Astrocyte of the cerebellum (primary cell): Measurements from ENCODE around the gene WDR5.

Experiments used
- DNase-seq: peaks from one replicate; pipeline ENCODE4 v3.0.0-alpha.2; 2011; ENCODE audit warnings: low read depth
- H3K4me3 ChIP-seq: 2 replicates; pipeline ENCODE4 v1.5.1; 2011; ENCODE audit warnings: mild to moderate bottlenecking, low read depth, low read length, moderate library complexity
- in situ Hi-C: cut with HindIII; loops from 2 replicates; pipeline ENCODE4 v1.10.0; 2017; ENCODE audit warnings: low sequenced_read_pairs
- TF ChIP-seq, protein P1 (sequence below): IDR thresholded peaks from 2 replicates; pipeline ENCODE4 v1.5.1; 2012; ENCODE audit warnings: low read length, low read depth, moderate library complexity, mild to moderate bottlenecking; ENCODE audit errors: missing control alignments

WDR5 gene

DNA sequence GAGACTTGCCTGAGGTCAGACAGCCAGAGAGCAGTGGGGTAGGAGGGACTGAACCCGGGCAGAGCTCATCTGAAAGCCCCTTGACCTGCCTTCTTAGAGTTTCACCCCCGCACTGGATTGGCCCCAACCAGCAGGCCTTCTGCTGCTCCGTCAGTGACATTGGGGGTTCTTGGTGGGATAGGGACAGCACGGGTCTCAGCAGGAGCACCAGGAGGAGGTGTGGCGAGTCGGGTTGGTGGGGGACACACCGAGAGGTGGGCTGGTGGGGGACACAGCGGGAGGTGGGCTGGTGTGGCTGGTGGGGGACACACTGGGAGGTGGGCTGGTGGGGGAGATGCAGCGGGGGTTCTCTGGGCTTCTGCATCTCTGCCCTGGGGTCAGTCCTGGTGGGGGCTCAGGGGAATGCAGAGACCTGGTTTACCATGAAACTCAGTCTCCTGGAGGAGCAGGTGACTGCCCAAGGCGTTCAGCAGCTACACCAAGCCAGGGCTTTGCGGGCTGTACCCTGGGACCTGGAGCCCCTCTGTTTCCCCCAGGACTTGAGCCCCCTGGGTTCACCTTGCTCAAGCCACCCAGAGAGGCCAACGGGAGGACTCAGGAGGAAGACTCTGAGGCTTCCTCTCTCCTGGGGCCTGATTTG, 56.5 kb downstream of the WDR5 start:
- TF ChIP-seq, protein P1, sequence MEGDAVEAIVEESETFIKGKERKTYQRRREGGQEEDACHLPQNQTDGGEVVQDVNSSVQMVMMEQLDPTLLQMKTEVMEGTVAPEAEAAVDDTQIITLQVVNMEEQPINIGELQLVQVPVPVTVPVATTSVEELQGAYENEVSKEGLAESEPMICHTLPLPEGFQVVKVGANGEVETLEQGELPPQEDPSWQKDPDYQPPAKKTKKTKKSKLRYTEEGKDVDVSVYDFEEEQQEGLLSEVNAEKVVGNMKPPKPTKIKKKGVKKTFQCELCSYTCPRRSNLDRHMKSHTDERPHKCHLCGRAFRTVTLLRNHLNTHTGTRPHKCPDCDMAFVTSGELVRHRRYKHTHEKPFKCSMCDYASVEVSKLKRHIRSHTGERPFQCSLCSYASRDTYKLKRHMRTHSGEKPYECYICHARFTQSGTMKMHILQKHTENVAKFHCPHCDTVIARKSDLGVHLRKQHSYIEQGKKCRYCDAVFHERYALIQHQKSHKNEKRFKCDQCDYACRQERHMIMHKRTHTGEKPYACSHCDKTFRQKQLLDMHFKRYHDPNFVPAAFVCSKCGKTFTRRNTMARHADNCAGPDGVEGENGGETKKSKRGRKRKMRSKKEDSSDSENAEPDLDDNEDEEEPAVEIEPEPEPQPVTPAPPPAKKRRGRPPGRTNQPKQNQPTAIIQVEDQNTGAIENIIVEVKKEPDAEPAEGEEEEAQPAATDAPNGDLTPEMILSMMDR = no peak
- no peak for DNase-seq
- no peak overlapping the region for H3K4me3 ChIP-seq
- in situ Hi-C loops = no loop called here

DNA sequence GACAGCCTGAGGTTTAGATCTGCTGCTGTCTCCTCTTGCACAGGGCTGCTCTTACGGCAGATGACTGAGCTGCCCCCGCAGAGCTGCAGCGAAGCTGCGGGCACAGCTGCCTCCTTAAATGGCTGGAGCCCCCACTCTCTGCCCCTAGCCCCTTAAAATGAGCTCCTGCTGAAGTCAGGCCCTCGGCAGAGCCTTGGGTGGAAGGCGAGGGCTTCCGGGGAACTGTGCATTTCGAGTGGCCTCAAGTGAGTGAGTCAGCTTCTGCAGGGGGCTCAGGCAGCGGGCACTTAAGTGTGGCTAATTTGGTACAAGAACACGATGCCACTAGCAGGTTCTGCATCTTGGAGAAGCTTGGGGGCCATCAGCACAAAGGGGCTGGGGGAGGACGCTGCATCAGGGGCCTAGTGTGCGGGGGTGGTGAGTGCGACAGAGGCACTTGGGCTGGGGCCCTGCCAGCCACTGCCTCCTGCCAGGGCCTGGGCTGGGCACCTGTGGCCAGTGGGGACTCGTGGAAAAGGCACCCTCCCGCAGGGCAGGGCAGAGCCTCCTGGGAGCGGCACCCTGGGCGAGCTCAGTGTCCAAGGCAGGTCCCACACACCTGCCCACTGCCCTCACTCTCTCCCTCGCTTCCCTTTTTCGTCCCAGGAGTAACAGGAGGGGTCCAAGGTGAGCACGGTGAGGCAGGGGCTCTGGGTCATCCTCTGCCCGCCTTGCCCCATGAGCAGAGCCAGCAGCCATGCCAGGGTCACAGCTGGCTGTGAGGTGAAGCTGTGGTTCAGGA, 57.3 kb downstream of the WDR5 start:
- no peak overlapping the region for H3K4me3 ChIP-seq
- DNase-seq = no peak
- TF ChIP-seq, protein P1 = no peak
- in situ Hi-C loops = no loop called here

DNA sequence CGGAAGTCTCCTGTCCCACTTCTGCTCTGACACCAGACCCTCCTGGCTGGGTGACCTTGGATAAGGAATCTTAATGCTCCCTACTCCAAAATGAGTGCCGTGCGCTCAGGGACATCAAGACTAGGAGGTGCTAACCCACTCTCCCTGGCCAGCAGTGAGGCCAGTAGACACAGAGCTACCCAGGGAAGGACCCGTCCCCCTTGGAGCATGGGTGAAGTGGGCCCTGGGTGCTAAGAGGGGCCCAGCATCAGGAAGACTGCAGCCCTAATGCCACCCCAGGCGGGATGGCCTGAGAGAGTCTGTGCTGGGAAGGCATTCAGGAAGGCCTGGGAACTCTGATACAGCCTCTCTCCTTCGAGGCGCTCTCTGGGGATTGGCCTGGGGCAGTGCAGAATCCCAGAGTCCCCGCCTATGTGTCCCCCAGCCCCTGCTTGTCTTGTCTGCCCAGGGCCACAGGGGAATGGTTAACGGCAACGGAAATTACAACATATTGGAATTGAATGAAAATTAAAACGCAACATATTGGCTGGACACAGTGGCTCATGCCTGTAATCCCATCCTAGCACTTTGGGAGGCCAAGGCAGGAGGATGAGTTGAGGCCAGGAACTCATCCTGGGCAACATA, 58.1 kb downstream of the WDR5 start:
- DNase-seq = no peak
- TF ChIP-seq, protein P1 = no peak
- no peak overlapping the region for H3K4me3 ChIP-seq
- in situ Hi-C loops = no loop called here

DNA sequence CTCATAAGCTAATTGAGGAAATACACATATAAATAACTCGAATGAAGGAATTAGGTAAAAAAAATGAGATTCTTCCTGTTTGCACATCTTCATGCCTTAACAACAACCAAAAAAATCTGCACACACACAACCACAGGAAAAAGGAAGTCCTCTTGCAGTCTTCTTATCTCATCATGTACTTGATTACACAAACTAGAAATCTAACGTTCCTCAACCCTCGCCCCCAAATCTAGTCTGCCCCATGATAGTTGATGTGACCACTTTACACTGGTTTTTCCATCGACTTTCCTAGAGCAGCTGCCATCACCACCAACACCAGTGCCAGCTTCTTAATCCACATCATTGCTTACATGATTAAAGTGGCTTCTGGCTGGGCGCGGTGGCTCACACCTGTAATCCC, 59.7 kb downstream of the WDR5 start:
- TF ChIP-seq, protein P1 = no peak
- DNase-seq = no peak
- no peak overlapping the region for H3K4me3 ChIP-seq
- in situ Hi-C loops = no loop called here

DNA sequence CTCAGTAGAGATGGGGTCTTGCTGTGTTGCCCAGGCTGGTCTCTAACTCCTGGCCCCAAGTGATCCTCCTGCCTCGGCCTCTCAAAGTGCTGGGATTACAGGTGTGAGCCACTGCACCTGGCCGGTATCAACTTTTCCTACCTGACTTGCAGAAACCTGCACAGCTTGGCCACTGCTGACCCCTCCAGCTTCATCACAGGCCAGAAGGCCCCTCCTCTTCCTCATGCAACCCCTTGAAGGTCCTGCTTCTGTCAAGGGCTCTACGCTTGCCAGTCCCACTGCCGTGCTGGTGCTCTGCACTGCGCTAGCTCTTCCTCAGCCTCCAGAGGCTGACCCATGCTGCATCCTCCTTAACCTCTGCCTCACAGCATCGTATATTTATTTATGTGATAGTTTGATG, 61.0 kb downstream of the WDR5 start:
- no peak overlapping the region for H3K4me3 ChIP-seq
- in situ Hi-C loops = no loop called here
- DNase-seq = no peak
- TF ChIP-seq, protein P1 = no peak

DNA sequence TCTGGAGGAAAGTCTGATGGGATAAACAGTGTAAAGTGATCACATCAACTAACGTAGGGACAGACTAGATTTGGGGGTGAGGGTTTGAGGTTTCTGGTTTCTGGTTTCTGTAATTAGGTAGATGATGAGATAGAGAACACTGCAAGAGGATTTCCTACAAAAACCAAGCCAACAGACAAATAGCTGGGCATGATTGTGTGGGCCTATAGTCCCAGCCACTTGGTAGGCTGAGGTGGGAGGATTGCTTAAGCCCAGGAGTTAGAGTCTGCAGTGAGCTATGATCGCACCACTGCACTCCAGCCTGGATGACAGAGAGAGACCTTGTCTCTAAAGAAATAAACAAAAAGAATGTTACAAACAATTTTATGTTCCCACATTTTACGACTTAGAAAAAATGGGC, 62.9 kb downstream of the WDR5 start:
- DNase-seq = no peak
- TF ChIP-seq, protein P1 = no peak
- in situ Hi-C loops = no loop called here
- no peak overlapping the region for H3K4me3 ChIP-seq
